Measurements from ENCODE around the gene LRRC75A. TPM values are rescaled to one million over a fixed set of nuclear protein-coding genes. Genes with fewer than 3 reads are reported as not detected.

Gene LRRC75A
- total RNA-seq, 6 donors from 2014 or later, result 2.1 to 7.3 (median 5.2) TPM

- H3K27ac ChIP-seq, result no peak overlapping the region
- TF ChIP-seq EP300 (IDR thresholded peaks at IDR 0.05) (no peak), CTCF (IDR thresholded peaks at IDR 0.05) (no peak), POLR2A (IDR thresholded peaks at IDR 0.05) (no peak), POLR2AphosphoS5 (IDR thresholded peaks at IDR 0.05) (no peak)
- no peaks in the 10 kb centered on the region for H3K36me3 ChIP-seq
- no peaks in the 10 kb centered on the region for H3K27me3 ChIP-seq
- WGBS, 2 donors, result 85% methylated on average over 11 to 12 of the region's 12 CpGs
- no peak overlapping the region for H3K4me3 ChIP-seq
- peaks cover 5 to 11% (median 7%) of the 10 kb centered on the region in 4 donors for H3K4me1 ChIP-seq
- DNase-seq, result no peak
- H3K9me3 ChIP-seq, result no peaks in the 10 kb centered on the region
- no peak for ATAC-seq (ENCODE audit: low FRiP score in 2 of 2)
Observed at GRCh38 chr17:16495980-16496819, 4.2 kb upstream of the LRRC75A start.

DNA sequence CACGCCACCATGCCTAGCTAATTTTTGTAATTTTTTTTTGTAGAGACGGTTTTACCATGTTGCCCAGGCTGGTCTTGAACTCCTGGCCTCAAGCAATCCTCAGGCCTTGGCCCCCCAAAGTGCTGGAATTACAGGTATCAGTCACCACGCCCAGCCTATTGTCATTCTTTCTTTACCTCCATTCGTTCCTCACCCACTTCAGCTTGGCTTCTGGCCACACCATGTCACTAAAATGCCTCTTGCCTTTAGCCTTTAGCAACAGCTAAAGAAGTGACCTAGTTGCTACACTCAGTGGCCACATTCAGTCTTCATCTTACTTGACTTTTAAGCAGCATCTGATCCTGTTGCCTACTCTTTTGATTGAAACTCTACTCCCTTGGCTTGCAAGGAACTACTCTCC lies 3.6 kb upstream of the LRRC75A start:
- DNase-seq, result no peak

GRCh38 chr17:16494059-16494458 lies 2.1 kb upstream of the LRRC75A start:
- no peak overlapping the region for H3K27ac ChIP-seq
- 36 to 79% methylated on average over 1 of the region's 1 CpG for WGBS, 2 donors
- H3K4me1 ChIP-seq, result peaks cover 9 to 21% (median 12%) of the 10 kb centered on the region in 4 donors
- TF ChIP-seq POLR2A (IDR thresholded peaks at IDR 0.05), result no peak
- H3K36me3 ChIP-seq, result no peaks in the 10 kb centered on the region
- H3K4me3 ChIP-seq, result no peak overlapping the region
- no peaks in the 10 kb centered on the region for H3K9me3 ChIP-seq
- no peak for ATAC-seq (ENCODE audit: low FRiP score in 2 of 2)
- no peaks in the 10 kb centered on the region for H3K27me3 ChIP-seq
- no peak for DNase-seq

More for the DNA sequence above, 3.6 kb upstream of the LRRC75A start:
- Histone ChIP-seq H3K36me3 (no peaks in the 10 kb centered on the region), H3K4me3 (no peak overlapping the region), H3K27ac (no peak overlapping the region), H3K4me1 (peaks cover 9 to 17% (median 12%) of the 10 kb centered on the region in 4 donors), H3K9me3 (no peaks in the 10 kb centered on the region), H3K27me3 (no peaks in the 10 kb centered on the region)
- ATAC-seq (ENCODE audit: low FRiP score in 2 of 2), result no peak
- 70 to 76% methylated on average over 4 of the region's 4 CpGs for WGBS, 2 donors
- TF ChIP-seq CTCF (IDR thresholded peaks at IDR 0.05) (no peak), POLR2A (IDR thresholded peaks at IDR 0.05) (no peak)

GRCh38 chr17:16493531-16494046 lies 1.6 kb upstream of the LRRC75A start:
- TF ChIP-seq POLR2AphosphoS5 (IDR thresholded peaks at IDR 0.05), result no peak
- no peak for TF ChIP-seq CTCF (IDR thresholded peaks at IDR 0.05)
- no peak for TF ChIP-seq POLR2A (IDR thresholded peaks at IDR 0.05)
- no peak for TF ChIP-seq EP300 (IDR thresholded peaks at IDR 0.05)
- H3K9me3 ChIP-seq, result no peaks in the 10 kb centered on the region
- no peak for DNase-seq
- peaks cover 9 to 21% (median 12%) of the 10 kb centered on the region in 4 donors for H3K4me1 ChIP-seq
- no peak overlapping the region for H3K4me3 ChIP-seq
- H3K36me3 ChIP-seq, result no peaks in the 10 kb centered on the region
- no peak overlapping the region for H3K27ac ChIP-seq
- 87 to 94% methylated on average over 5 of the region's 5 CpGs for WGBS, 2 donors
- no peak for ATAC-seq (ENCODE audit: low FRiP score in 2 of 2)
- H3K27me3 ChIP-seq, result no peaks in the 10 kb centered on the region

DNA sequence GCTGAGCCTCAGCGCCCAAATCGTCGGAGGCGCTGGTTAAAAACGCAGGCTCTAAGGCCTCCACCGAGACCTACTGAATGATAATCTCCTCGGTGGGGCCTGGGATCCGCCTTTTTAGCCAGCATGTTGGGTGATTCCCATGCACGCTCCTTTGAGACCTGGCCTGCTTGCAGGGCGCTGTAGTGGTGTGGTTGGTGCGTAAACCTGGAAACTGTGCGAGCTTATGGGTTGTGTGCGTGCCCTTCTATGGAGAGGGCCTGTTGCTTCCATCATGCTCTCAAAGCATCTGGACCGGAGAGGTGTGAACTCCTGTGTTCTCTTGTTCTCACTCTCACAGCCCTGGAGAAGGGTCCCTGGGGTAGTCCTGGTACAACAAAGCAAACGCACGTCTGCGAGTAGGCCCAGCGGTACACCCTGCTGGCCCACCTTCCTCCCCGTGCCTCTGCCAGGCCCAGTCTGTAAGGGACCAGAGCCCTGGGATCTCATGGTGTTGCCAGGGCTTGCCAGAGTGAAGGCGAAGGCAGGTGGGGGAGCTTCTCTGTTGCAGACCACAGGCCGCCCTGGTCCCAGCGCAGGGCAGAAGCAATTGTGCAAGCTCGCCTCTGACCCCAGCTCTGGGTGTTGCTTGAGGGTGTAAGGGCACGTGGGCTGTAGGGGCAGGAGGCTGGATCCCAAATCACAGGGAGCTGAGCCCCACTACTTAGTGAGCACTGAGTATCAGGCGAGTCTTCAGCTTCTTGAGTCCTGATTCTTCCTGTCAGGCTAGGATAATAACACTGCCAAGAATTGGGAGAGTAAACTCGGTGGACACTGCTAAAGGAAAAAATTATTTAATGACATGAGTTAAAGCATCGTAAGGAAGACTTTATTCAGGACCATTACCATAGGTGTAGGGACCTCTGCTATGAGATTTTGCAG lies 879 bp upstream of the LRRC75A start:
- peak in 1 of 2 donors; percentile 51 for DNase-seq

More for the DNA sequence above, 879 bp upstream of the LRRC75A start:
- Histone ChIP-seq H3K36me3 (no peaks in the 10 kb centered on the region), H3K4me1 (peaks cover 9 to 21% (median 12%) of the 10 kb centered on the region in 4 donors), H3K4me3 (peak overlapping the region in 3 of 4 donors; percentile 67 to 88 (median 69)), H3K27me3 (no peaks in the 10 kb centered on the region), H3K9me3 (no peaks in the 10 kb centered on the region), H3K27ac (no peak overlapping the region)
- TF ChIP-seq POLR2A (IDR thresholded peaks at IDR 0.05) (no peak), EP300 (IDR thresholded peaks at IDR 0.05) (no peak)
- 81 to 87% methylated on average over 12 to 27 of the region's 27 CpGs for WGBS, 2 donors
- ATAC-seq (ENCODE audit: low FRiP score in 2 of 2), result no peak
